Suppressor macrophage treated with lipopolysaccharide for 4 hours (primary cell): ENCODE results near the gene CYP2C18.
"Not testable (repeated sequence)": the region's sequence is repeated elsewhere in the genome, so short reads cannot be mapped to it uniquely, and the experiment has no call there.

Source experiments
- DNase-seq: peaks from one replicate; pipeline ENCODE4 v3.0.0-alpha.2; 2020

Gene CYP2C18

DNA sequence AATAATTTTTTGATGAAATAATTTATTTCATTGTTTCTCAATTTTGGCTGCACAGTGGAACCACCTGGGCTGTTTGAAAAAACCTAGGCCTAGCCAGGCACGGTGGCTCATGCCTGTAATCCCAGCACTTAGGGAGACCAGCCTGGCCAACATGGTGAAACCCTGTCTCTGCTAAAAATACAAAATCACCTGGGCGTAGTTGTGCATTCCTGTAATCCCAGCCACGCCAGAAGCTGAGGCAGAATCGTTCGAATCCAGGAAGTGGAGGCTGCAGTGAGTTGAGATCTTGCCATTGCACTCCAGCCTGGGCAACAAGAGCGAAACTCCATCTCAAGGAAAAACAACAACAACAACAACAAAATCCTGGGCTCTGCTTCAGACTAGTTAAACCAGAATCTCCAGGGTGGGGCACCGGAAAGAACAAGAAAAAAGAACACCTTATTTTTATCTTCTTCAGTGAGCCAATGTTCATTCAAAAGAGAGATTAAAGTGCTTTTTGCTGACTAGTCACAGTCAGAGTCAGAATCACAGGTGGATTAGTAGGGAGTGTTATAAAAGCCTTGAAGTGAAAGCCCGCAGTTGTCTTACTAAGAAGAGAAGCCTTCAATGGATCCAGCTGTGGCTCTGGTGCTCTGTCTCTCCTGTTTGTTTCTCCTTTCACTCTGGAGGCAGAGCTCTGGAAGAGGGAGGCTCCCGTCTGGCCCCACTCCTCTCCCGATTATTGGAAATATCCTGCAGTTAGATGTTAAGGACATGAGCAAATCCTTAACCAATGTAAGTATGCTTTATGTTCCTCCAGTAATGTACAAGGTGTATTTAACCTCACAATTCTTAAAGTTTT, at the start of gene CYP2C18:
CYP2C18 (plus strand) TSS at position 516 of the 841 bp plus-strand sequence; CDS start at position 607, 91 bp downstream.
- DNase-seq, result no peak

DNA sequence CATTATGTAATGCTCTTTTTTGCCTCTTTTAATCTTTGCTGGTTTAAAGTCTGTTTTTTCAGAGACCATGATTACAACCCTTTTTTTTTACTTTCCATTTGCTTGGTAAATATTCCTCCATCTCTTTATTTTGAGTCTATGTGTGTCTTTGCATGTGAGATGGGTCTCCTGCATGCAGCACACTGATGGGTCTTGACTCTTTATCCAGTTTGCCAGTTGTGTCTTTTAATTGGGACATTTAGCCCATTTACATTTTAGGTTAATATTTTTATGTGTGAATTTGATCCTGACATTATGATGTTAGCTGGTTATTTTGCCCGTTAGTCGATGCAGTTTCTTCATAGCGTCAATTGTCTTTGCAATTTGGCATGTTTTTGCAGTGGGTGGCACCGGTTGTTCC, 45.4 kb upstream of the CYP2C18 start:
- DNase-seq, result not testable (repeated sequence)

DNA sequence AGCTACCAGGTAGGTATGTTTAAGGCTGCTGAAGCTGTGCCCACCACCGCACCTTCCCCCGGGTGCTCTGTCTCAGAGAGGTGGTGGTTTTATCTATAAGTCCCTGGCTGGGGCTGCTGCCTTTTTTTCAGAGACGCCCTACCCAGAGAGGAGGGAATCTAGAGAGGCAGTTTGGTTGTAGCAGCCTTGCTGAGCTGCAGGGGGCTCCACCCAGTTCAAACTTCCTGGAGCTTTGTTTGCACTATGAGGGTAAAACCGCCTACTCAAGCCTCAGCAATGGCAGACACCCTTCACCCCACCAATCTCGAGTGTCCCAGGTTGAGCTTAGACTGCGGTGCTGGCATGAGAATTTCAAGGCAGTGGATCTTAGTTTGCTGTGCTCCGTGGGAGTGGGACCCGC, 43.6 kb upstream of the CYP2C18 start:
- DNase-seq, result no peak

DNA sequence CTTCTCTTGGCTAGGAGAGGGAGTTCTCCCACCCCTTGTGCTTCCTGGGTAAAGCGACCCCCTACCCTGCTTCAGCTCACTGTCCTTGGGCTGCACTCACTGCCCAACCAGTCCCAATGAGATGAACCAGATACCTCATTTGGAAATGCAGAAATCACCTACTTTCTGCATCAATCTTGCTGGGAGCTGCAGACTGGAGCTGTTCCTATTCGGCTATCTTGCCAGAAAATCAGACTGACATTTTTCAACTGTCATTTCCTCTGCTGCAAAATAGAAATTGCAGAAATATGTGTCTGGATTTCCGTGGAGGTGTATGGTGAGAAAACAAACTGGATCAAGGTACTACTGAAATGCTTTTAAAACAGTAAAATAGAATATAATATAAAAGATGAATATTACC, 43.0 kb upstream of the CYP2C18 start:
- no peak for DNase-seq

DNA sequence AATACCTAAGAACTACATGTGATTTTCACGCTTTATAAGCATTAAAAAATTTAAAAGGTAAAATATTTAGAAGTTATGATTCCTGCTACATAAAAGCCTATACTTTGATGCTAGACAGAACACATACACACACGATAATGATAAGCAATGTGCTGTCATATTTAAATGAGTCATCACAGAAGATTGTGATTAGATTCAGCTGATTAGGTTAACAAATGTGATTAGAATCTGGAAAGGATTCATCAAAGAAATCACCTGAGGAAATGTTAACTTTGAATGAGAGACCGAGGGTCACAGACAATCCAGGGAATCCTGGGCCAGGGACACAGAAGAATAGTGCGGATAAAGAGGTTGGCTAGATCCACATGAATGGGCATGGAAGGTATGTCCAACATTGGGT, 42.0 kb upstream of the CYP2C18 start:
- no peak for DNase-seq

DNA sequence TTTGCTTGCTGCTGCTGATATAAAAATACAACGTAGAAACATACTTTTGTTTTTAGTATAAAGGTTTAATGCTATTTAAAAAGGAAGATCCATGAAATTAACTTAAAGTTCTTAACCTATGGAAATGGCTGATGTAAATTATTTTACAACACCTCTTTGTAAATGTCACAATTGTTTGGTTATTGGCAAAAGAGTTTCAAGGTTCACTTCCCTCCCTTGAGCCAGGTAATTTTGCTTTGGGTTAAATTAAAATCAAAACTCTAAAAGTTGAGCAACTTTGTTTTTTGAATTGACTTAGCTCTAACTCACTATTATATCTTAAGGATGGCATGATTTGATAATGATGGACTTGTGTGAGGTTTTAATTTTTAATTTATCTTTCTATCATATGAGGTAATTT, 39.2 kb upstream of the CYP2C18 start:
- DNase-seq, result no peak

DNA sequence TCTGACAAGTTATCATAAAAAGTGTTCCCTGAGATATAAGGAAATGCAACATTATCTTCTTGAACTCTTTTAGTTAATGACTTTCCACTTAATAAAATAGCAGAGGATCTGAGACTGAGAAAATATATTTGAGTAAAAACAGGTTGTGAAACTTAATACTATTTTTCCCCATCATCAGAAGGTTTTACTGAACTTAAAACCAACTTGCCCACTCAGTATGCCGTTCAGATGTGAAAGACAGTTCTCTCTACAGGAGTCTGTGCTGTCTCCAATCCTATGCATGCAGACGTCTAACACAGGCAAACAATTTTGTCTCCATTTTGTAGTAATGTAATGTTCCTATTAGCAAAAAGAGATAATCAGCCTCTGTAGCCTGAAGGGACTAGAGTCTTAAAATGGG, 38.2 kb upstream of the CYP2C18 start:
- DNase-seq, result no peak

DNA sequence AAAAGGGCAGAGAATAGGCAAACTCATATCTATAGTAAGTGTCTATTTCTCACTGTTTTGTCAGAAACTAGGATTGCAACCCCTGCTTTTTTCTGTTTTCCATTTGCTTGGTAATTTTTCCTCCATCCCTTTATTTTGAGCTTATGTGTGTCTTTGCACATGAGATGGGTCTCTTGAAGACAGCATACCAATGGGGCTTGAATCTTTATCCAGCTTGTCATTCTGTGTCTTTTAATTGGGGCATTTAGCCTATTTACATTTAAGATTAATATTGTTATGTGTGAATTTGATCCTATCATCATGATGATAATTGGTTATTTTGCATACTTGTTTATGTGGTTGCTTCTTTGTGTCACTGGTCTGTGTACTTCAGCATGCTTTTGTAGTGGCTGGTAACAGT, 28.3 kb upstream of the CYP2C18 start:
- not testable (repeated sequence) for DNase-seq

DNA sequence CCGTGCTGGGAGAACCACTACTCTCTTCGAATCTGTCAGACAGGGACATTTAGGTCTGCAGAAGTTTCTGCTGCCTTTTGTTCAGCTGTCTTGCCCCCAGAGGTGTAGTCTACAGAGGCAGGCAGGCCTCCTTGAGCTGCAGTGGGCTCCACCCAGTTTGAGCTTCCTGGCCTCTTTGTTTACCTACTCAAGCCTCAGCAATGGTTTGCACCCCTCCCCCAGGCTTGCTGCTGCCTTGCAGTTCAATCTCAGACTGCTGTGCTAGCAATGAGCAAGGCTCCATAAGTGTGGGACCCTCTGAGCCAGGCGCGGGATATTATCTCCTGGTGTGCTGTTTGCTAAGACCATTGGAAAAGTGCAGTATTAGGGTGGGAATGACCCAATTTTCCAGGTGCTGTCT, 20.5 kb upstream of the CYP2C18 start:
- DNase-seq, result not testable (repeated sequence)

DNA sequence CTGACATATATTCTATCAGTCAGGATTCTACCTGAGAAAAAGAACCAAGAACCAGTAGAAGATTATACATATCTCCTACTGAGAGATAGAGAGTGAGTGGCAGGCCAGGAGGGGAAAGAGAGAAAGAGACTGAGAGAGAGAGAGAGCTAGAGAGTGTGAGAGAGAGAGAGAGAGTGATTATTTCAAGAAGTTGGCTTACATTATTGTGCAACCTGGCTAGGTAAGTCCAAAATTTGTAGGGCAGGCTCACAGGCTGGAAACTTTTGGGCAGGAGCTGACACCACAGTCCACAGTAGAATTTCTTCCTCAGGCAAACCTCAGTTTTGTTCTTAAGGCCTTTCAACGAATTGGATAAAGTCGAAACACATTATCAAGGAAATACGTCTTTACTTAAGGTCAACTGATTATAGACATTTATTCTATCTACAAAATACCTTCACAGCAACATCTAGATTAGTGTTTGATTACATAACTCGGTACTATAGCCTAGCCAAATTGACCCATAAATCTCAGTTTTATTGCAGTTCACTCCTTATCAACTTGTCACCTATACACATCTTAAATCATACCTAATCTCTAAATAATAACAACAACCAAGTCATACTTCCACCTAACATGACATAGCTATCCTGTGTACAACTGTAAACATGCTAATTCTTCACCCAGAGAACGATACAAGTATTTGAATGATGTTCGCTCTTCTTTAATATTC, 17.0 kb upstream of the CYP2C18 start:
- DNase-seq, result no peak

DNA sequence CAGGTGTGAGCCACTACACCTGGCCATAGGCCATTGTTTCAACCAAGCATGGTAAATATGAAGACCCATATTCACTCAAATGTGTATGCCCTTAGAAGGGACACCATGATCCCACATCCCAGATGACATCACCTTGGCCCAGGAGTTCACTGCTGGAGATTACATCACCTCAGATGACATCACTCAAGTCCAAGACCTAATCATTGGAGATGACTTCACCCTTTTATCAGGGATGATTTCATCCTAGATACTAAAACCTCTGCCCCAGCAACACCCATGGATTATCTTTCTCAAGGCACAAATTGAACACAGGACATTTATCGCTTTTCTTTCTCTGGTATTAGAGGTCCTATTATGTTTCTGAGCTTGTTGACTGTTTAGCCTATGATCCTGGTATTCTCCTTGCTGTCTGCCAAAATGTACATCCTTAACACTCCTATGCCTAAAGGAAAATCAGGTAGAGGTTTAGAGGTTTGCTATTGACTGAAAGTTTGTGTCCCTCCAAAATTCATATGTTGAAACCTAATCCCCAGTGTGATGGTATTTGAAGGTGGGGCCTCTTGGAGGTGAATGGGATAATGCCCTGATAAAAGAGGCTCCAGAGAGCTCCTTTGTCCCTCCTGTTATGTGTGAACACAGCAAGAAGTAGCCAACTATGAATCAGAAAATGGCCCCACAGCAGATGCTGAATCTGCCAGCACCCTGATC, 9.8 kb upstream of the CYP2C18 start:
- DNase-seq, result peak; percentile 3

DNA sequence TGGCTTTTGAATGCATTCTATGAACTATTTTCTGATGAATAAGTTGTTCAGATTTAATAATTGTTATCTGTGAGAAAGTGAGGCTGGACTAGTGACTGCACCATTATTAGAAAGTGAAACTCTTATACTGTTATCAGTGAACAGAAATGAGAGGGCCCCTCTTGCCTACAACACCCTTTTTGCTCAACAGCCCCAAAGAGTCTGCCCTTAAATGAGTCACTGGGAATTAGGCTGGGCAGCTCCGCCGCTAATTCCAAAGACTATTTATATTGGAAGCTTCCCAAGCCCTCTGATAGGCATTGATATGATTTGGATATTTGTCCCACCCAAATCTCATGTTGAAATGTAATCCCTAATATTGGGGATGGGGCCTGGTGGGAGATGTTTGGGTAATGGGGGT, 7.0 kb upstream of the CYP2C18 start:
- no peak for DNase-seq

DNA sequence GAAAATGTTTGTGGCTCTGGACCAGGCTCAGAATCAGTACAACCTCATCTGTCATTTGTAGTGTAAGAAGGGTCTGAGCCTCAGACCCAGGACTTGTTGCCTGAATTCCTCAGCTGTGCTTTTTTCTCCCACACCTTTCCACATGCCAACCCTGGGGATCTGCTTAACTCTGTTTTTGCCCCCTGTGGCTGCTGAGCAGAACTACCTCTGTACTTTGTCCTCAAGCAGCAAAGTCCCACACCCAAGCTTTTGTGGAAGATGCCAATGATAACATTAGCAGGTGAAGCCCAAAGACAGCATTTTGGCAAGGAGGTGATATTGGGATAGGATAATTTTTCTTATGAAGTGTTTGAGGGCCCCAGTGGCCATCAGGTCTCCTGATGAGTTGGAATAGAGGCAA, 5.8 kb upstream of the CYP2C18 start:
- DNase-seq, result no peak

DNA sequence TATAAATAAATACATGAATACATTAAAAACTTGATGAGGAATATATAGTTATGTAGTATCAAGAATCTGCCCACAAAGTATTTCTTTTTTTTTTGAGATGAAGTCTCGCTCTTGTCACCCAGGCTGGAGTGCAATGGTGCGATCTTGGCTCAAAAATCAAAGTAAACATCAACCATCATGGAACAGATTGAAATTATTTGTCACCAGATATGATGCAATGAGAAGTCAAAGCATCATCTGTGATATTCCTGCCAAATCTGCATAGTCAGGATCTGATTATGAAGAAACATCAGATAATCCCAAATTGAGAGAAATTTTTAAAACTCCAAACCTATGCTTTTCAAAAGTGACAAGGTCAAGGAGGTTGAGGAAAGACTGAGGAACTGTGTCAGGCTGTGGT, 5.1 kb upstream of the CYP2C18 start:
- DNase-seq, result no peak

DNA sequence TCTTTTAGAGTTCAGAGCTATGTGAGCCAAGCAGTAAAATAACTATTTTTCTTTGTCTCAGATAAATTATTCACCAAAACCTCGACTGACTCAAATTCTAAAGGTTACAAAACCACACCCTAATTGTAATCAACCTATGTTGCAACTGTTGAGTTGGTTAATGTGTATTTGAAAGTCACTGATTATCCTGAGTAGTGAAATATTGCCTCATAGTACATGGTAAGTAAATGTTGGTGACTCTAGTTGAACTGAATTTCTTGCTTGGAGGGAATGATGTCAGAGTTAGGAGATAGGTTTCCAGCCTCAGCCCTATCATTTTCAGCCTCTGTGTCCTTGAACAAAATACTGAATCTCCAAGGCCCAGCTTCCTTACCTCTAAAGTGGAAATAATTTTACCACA, 3.0 kb upstream of the CYP2C18 start:
- no peak for DNase-seq

DNA sequence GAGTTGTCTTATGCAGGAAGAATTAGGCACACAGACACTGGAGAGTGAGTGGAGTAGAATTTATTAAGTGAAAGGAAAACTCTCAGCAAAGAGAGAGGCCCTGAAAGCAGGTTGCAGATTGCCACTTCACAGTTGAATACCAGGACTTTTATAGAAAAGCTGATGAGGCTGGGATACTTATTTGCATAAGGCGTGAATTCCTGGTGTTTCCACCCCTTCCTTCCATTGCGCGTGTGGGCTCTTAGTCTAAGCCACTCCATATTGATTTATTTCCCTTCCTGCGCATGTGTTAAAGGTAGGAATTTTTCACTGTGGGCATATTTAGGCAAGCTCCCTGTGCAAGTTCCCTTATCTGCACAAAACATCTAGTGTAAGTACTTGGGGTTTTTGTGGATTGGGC, 893 bp upstream of the CYP2C18 start:
- not testable (repeated sequence) for DNase-seq

DNA sequence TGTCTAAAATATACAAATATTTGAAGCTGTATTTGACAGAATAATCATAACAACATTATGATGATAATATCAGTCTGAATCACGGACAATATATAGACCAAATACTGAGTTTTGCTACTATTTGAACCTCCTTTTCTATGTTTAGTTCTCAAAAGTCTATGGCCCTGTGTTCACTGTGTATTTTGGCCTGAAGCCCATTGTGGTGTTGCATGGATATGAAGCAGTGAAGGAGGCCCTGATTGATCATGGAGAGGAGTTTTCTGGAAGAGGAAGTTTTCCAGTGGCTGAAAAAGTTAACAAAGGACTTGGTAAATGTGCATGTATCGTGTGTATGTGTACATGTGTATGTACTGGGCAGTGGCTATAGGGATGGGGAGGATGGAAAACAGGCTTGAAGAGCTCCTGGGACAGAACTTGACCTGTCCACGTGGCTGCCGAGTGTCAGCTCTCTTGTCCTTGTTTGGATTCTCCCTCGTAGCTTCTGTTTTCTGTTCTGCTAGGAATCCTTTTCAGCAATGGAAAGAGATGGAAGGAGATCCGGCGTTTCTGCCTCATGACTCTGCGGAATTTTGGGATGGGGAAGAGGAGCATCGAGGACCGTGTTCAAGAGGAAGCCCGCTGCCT, 4.2 kb downstream of the CYP2C18 start:
- DNase-seq, result no peak

DNA sequence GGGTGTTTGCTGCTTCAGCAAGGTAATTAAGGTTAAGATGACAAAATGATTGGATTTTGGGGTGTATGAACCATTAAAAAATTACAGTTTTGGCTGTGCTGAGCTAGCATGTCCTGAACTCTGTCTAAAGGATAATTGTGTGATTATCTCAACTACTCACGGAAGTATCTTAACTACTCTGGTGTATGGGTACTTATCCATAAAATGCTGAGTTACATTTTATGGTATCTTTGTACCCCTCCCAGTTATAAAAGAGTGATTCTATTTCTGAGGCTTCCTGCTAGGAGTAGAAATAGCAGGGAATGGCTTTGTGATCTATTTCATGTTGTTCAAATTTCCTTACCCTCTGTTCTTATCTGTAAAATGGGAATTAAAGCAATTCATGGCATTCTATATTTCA, 22.6 kb downstream of the CYP2C18 start:
- DNase-seq, result no peak

DNA sequence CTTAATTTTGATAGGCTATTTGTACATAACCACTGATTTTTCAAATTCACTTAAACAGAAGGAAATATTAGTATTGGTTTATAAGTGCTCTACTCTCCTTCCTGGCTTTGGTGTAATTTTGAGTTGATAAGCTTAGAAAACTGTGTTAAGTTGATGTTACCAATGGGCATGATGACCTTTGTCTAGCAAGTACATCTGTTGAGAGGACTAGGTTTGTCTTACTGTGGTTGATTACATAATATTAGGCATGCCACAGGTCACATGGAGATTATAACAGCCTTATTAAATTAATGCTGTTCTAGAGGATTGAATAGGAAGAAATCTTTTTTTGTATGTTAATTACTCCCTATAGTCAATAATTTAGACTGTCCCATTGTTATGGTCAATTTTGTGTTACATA, 27.0 kb downstream of the CYP2C18 start:
- no peak for DNase-seq

DNA sequence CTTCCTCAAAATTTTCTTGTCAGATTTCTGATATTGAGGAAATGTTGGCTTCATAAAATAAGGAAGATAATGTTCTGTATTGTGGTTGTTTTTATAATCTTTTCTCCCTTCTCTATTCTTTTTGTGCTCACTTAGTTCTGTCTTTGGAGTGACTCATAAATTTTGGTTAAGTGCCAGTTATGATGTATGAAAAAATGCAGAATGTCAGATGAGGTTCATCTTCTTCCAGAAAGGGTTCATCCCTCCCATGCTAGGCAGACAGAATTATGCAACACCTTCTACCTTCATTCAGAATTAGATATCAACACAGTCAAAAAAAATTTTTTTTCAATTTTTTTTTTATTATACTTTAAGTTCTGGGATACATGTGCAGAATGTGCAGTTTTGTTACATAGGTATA, 42.3 kb downstream of the CYP2C18 start:
- no peak for DNase-seq

DNA sequence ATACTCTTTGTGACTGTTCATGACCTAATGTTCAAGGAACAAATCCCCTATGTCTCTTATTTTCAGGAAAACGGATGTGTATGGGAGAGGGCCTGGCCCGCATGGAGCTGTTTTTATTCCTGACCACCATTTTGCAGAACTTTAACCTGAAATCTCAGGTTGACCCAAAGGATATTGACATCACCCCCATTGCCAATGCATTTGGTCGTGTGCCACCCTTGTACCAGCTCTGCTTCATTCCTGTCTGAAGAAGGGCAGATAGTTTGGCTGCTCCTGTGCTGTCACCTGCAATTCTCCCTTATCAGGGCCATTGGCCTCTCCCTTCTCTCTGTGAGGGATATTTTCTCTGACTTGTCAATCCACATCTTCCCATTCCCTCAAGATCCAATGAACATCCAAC, 51.7 kb downstream of the CYP2C18 start:
- DNase-seq, result no peak

DNA sequence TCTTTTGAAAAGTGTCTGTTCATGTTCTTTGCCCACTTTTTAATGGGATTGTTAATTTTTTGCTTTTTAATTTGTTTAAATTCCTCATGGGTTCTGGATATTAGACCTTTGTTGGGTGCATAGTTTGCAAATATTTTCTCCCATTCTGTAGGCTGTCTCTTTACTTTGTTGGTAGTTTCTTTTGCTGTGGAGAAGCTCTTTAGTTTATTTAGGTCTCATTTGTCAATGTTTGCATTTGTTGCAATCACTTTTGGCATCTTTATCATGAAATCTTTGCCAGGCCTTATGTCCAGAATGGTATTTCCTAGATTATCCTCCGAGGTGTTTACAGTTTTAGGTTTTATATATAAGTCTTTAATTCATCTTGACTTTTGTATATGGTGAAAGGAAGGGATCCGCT, 55.1 kb downstream of the CYP2C18 start:
- no peak for DNase-seq

DNA sequence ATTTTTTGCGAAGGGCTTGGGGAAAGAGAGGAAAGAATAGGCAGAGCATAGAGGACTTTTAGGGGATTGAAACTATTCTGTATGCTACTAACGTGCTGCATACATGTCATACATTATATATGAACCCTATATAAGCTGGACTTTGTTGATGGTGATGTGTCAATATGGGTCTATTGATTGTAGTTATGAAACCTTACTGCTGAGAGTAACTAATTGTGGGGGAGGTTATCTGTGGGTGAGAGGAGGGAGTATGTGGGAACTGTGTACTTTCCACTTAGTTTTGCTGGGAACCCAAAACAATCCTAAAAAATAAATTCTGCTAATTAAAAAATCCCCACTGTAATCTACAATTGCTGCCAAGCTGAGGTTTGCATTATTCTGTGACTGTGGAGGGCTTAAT, 63.6 kb downstream of the CYP2C18 start:
- no peak for DNase-seq
